PFSK-1 (cell line): ENCODE measurements around the gene KCP.

Source experiments
- FOXP2 ChIP-seq: optimal IDR thresholded peaks from 2 replicates; pipeline ENCODE3; 2011; ENCODE audit warnings: borderline replicate concordance, control low read depth, inconsistent platforms; ENCODE audit not compliant: insufficient read depth; ENCODE audit errors: extremely low read length, extremely low read depth
- POLR2AphosphoS5 ChIP-seq: IDR thresholded peaks from 2 replicates; pipeline ENCODE4 v1.6.1; 2012; ENCODE audit warnings: low read depth, mild to moderate bottlenecking, control low read depth, low read length, moderate library complexity
- SIN3A ChIP-seq: IDR thresholded peaks from 2 replicates; pipeline ENCODE4 v1.6.1; 2012; ENCODE audit warnings: mild to moderate bottlenecking, low read length, moderate library complexity, borderline replicate concordance; ENCODE audit not compliant: insufficient read depth
- TAF1 ChIP-seq: IDR thresholded peaks from 2 replicates; pipeline ENCODE4 v1.6.1; 2012; ENCODE audit warnings: low read length, control low read depth, borderline replicate concordance; ENCODE audit not compliant: insufficient read depth
- TF ChIP-seq, protein P1 (sequence below), 2 experiments: IDR thresholded peaks; 2 replicates each; pipeline versions ENCODE4 v1.6.1 to v1.8.0; 2011 to 2012; ENCODE audit warnings: low read depth in 2 of 2, low read length in 2 of 2, control low read depth in 1 of 2, inconsistent platforms in 1 of 2, mild to moderate bottlenecking in 1 of 2, moderate library complexity in 1 of 2; ENCODE audit not compliant: insufficient read depth in 1 of 2

DNA sequence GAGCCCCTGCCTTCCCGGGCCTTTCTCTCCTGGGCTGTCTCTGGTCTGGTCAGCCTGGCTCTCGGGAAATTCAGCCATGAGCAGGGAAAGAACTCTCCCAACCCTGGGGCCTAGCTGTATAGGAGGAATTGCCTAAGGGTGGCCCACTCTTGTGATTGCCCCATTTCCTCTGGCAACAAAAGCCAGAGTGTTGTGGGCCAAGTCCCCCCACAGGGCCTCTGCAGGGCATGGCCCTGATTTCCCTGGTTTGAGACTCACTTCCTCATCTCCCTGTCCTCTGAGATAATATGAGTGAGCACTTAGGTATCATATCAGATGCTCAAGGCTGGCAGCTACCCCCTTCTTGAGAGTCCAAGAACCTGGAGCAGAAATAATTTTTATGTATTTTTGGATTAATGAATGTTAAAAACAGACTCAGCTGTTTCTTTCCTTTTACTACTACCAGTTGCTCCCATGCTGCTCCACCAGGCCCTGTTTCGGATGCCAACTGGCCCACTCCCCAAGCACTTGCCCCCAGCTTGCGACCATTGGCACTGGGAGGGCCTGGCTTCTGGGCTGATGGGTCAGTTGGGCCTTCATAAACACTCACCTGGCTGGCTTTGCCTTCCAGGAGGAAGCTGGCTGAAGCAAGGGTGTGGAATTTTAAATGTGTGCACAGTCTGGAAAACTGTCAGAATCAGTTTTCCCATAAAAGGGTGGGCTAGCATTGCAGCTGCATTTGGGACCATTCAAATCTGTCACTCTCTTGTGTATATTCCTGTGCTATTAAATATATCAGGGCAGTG lies 38.7 kb upstream of the KCP start:
- TF ChIP-seq SIN3A (no peak), POLR2AphosphoS5 (no peak), TAF1 (no peak), FOXP2 (no peak)
- TF ChIP-seq, protein P1, sequence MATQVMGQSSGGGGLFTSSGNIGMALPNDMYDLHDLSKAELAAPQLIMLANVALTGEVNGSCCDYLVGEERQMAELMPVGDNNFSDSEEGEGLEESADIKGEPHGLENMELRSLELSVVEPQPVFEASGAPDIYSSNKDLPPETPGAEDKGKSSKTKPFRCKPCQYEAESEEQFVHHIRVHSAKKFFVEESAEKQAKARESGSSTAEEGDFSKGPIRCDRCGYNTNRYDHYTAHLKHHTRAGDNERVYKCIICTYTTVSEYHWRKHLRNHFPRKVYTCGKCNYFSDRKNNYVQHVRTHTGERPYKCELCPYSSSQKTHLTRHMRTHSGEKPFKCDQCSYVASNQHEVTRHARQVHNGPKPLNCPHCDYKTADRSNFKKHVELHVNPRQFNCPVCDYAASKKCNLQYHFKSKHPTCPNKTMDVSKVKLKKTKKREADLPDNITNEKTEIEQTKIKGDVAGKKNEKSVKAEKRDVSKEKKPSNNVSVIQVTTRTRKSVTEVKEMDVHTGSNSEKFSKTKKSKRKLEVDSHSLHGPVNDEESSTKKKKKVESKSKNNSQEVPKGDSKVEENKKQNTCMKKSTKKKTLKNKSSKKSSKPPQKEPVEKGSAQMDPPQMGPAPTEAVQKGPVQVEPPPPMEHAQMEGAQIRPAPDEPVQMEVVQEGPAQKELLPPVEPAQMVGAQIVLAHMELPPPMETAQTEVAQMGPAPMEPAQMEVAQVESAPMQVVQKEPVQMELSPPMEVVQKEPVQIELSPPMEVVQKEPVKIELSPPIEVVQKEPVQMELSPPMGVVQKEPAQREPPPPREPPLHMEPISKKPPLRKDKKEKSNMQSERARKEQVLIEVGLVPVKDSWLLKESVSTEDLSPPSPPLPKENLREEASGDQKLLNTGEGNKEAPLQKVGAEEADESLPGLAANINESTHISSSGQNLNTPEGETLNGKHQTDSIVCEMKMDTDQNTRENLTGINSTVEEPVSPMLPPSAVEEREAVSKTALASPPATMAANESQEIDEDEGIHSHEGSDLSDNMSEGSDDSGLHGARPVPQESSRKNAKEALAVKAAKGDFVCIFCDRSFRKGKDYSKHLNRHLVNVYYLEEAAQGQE (IDR thresholded peaks at IDR 0.05; ENCODE audit: insufficient read depth in 1 of 2, low read depth in 2 of 2, low read length in 2 of 2) = no peak
